KBM-7 (cell line): ENCODE data around the gene BEGAIN.

Source experiments
- DNase-seq: peaks from one replicate; pipeline ENCODE4 v3.0.0-alpha.2; 2015
- in situ Hi-C: fragments of 300-500 bp; cut with MboI; formaldehyde crosslinking; loops from 2 replicates; pipeline ENCODE4 v1.14.3; 2020; ENCODE audit warnings: low sequenced_read_pairs, low pct_unique_long_range_greater_than_20kb, mixed read lengths

The BEGAIN gene

GRCh38 chr14:100586403-100587085, 673 bp downstream of the BEGAIN start:
- in situ Hi-C loops = no loop called here
- DNase-seq = no peak

DNA sequence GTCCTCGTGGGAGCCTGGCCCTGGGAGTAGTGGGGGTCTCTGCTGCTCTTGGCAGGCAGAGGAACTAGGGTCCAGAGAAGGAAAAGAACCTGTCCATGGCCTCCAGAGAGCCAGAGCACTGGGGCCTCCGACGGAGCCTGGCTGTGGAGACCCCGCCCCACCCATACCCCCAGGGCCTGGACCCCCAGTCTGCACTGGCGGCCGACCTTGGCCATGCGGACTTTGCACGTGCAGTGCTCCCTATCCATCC, 1.1 kb downstream of the BEGAIN start:
- no peak for DNase-seq
- in situ Hi-C loops = no loop called here

- no peak for DNase-seq
- in situ Hi-C loops = no loop called here
These were observed 1.6 kb downstream of the BEGAIN start for GRCh38 chr14:100585448-100586152.

- no peak for DNase-seq
- in situ Hi-C loops = no loop called here
These were observed 2.9 kb downstream of the BEGAIN start for GRCh38 chr14:100584056-100585031.

DNA sequence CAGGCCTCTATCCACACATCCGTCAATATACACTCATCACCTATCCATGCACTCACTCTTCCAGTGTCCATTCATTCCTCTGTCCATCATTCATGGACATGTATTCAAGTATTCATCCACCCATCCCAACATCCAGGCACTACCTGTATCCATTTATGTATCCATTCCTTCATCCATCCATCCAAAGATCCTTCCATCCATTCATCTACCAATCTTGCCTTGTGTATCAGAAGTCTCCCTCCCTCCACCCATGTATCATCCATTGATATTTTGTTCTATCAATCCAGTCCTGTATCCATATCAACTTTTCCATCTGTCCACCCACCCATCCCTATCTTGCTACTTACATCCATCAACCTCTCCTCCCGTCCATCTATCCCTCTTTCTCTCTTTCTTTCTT, 4.0 kb downstream of the BEGAIN start:
- DNase-seq = no peak
- in situ Hi-C loops = no loop called here

DNA sequence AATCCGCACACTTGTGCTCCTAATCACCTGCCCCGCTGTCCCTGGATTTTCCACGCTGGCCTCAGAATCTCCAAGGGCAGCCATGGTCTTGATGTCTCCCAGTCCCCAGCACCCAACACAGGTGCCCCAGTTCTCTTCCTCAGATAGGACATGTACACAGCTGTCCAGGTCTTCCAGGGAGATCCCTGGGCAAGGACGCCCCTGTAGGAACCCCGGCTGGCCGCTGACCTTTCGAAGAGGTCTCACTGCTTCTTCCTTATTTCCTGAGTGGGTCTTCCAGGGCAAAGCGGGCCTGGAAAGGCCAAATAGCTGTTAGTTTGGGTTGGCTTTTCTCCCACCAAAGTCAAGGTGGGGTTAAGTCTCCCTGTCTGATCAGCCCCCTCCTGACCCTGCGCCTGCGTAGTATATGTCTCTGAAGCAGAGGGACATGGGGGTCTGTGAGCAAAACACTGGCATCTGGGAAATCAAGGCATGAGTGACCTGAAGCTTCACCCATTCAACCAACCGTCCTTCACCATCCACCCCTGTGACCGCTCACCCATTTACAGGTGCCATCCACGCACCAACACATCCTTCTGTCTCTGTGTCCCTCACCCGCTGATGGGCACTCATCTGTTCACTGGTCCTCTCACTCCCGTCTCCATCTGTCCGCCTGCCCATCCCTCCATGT, 4.6 kb downstream of the BEGAIN start:
- no peak for DNase-seq
- in situ Hi-C loops = no loop called here

- in situ Hi-C loops = no loop called here
- DNase-seq = no peak
These were observed 5.7 kb downstream of the BEGAIN start for GRCh38 chr14:100581228-100582145.

DNA sequence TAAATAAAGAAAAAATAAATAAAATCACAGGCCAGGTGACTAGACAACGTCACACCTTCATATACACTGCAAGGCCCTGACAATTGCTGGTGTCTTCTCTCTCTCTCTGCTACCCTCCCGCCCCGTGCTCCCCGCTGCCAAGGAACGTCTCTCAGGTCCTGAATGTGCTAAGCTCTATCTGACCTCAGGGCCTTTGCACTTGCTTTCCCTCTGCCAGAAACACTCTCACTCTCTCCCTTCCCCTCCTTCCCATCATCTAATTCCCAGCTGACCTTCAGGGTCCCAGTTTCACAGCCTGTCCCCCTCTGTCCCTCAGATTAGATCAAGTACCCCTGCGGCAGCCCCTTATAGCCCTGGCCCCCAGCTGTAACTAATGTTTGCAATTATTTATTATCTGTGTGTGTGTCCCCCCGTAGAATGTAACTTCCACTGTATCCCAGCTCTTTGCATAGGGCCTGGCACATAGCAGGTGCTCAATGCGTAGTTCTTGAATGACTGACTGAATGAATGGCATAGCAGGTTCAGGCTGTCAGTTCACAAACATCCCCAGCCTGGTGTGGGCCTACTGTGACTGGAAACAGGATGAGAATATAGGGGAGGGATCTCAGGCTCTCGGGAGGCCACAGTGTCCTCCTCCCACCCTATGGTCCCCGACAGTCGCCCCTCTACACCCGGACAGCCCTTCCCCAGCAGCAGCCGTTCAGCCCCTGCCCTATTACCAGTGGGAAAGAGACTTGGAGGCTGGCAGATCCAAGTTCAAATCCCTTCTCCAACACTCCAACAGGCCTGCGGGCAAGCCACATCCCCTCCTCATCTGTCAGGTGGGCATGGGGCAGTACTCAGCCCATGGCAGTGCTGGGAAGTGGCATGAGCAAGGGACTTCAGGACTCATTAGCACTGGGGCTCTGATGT, 6.6 kb downstream of the BEGAIN start:
- no peak for DNase-seq
- in situ Hi-C loops = no loop called here

DNA sequence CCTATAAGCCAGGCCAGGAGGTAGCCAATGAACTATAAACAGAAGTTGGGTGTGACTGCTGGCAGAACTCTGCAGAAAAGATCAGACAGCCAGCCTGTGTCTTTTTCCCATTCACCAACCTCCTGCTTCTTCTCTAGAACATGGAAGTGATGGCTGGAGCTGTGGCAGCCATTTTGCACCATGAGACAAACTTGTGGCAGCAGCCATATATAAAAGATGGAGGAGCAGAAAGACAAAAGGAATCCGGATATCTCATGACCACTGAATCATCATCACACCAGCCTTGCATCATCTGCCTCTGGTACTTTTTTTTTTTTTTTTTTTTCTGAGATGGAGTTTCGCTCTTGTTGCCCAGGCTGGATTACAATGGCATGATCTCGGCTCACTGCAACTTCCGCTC, 8.7 kb downstream of the BEGAIN start:
- in situ Hi-C loops = no loop called here
- no peak for DNase-seq

DNA sequence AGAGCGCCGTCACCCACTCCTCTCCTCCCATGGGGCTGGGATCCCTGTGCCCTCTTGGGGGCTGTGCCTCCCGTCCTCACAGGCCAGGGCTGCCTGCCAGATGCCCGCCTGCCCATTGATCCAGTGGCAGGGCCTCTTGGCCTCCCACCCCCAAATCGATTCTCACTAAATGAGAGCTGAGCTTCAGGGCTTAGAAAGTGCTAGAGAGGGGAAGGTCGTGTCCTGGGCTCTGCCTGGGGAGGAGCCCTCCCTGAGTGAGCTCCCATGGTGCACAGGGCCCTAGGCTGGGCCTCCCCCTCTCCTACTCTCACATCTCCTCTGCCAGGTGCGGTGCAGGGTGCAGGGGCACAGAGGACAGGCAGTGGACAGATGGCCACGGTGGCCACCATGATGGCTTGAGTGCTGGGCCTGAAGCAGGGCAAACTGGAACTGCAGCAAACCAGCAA, 9.2 kb downstream of the BEGAIN start:
- in situ Hi-C loops = no loop called here
- no peak for DNase-seq

DNA sequence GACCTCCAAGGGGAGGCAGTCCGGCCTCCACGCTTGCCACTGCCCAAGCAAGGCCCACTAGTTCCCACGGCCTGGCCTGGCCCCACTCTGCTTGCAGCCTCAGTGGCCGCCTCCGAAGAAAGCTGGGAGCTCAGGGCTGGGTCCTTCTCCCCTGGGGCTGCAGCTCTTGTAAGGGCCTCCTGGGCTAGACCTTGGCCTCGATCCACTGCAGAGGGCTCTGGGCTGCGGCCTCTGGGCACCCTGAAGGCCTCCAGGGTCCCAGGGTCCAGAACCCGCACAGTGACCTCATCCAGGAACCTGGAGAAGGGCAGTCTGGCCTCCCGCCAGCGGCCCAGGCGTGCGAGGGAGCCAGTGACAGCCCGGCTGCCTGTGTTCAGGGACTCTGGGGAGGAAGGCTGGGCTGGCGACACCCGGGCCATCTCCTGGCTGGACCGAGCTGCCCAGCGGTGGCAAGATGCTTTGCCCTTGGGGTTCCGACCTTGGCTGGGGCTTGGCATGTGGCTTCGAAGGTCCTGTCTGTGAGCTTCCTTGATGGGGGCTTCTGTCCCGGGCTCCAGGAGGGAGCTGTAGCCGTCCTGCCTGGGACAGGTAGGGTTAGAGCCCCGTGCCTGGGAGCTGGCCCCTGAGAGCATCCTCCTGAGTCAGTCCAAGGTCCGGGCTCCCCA, 9.8 kb downstream of the BEGAIN start:
- in situ Hi-C loops = no loop called here
- DNase-seq = no peak

DNA sequence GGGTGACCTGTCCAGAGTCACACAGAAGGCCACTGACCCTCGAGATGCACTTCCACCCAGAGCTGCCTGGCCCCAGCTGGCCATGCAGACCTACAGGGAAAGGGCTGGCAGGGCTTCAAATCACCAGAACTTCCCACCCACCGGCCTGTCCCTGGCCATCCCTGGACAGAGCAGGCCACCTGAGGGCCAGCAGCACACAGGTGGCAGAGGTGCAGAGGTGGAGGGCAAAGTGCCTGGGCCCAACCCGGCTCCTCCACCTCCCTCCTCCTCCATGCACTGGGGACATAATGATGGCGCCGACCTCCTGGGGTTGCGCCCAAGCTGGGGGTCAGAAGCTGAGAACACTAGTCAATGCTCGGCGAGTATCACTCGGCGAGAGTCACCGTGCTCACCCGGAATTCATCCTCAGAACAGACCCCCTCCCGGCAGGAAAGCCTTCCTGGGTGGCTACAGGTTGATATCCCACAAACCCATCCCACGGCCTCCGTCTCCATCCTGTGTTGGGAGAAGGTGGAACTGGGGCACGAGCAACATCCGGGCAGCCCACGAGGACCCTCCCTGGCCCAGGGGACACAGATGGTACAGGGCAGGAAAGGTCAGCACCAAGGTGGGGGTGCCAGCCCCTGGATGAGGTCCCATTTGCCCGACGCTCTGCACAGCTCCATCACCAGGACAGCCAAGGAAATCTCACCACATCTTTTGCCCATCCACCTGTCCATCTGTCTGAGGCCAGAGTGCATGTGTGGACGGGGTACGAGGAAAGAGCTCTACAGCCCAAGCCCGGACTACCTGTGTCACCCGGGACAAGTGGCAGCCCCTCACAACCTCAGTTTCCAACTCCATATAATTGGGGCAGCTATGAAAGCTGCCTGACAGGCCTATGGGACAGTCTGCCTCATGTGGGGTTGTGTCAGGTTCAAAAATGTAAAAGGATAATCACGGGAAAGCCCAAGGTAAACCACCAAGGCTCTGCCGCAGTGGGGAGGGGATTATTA, 10.8 kb downstream of the BEGAIN start:
- in situ Hi-C loops = no loop called here
- no peak for DNase-seq

DNA sequence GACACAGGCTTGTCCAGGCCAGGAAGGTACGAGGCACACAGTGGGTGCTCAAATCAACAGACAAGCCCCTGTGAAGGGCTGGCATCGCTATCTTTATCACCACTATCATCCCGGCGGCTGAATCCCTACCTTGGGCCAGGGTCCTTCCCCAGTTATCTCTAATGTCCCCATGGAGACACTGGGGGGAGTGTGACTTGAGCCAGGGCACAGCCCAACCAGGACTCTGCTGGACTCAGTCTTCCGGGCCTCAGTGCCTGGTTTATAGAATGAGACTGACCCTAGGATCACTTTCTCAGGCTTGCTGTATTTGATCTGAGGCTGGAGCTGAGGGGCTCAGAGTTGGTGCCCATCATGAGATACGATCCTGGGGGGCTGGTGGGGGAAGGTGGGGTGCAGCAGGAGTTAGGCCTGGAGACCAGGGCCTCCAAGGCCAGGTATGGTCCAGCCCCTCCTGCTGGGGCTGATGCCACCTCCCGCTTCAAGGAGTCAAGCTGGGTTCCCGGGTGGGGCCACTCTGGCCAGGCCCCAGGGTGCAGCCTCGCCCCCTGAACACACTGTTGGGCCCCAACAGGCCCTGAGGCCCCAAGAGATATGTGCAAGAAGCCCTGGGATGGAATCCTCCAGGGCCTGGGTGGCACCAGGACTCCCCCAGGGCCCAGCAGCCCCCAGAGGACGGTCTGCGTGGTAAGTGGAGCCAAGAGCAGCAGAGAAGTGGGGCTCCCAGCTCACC, 11.8 kb downstream of the BEGAIN start:
- DNase-seq = no peak
- in situ Hi-C loops = no loop called here

GRCh38 chr14:100574642-100575031, 12.6 kb downstream of the BEGAIN start:
- in situ Hi-C loops = no loop called here
- no peak for DNase-seq
